ENCODE data around the gene STATH.

DNA sequence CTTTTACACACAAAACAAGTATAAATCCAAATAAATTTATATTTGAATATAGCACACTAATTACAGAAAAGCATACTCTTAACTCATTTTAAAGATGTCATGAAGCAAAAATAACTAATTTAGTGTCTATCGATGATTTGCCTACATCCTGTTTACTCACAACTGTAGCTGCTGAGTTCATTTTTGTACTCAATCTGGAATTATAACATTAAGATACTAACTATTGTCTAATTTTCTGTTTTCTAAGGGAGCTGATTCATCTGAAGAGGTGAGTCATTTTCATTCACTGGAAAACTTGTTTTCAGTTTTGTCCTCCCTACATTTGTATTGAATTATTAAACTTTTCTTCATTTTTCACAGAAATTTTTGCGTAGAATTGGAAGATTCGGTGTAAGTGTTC is 3.7 kb downstream of the STATH start:
- TF ChIP-seq POLR2A (IDR thresholded peaks at IDR 0.05) = no peak
- TF ChIP-seq, protein P1, sequence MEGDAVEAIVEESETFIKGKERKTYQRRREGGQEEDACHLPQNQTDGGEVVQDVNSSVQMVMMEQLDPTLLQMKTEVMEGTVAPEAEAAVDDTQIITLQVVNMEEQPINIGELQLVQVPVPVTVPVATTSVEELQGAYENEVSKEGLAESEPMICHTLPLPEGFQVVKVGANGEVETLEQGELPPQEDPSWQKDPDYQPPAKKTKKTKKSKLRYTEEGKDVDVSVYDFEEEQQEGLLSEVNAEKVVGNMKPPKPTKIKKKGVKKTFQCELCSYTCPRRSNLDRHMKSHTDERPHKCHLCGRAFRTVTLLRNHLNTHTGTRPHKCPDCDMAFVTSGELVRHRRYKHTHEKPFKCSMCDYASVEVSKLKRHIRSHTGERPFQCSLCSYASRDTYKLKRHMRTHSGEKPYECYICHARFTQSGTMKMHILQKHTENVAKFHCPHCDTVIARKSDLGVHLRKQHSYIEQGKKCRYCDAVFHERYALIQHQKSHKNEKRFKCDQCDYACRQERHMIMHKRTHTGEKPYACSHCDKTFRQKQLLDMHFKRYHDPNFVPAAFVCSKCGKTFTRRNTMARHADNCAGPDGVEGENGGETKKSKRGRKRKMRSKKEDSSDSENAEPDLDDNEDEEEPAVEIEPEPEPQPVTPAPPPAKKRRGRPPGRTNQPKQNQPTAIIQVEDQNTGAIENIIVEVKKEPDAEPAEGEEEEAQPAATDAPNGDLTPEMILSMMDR (IDR thresholded peaks at IDR 0.05) = no peak
